ENCODE results near the gene NMRAL1.

DNA sequence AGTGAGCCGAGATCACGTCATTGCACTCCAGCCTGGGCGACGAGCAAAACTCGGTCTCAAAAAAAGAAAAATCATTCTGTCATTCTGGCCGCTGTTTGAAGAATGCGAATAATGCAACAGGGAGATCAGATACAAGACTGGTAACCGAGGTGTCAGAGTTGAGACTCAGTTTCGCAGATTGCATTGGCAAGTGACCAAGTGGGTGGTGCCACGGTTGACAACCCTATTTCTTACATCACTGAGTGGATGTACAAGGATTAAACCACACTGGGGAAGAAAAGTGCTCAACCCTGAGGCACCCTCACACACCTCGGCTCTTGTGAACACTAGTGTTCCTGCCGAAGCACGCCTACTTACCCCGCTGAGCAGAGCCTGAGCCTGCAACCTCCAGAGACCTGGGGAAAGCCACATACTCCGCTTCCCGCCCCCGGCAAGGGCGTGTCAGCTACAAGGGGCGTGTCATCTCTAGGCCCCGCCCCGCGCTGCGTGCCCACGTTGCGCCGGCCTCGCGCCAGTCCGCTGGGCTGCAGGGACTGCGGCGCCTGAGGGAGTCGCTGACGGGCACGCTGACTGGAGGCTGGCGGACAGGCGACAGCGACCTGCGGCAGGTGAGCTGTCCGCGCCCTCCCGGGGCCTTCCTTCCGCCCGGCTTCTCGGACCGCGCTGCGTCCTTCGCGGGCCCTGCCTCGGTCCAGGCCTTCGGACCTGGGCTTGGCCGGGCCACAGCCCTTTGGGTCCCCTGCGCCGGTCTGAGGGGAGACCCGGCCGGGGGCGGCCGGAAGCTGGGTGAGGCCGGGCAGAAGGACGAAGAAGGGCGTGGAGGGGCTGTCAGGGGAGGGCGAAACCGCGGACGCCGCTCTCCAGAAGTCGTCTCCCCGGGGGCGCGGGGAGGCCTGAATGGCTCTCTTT is 1.7 kb upstream of the NMRAL1 start, which contains the start of gene HMOX2:
- TF ChIP-seq, protein P1, sequence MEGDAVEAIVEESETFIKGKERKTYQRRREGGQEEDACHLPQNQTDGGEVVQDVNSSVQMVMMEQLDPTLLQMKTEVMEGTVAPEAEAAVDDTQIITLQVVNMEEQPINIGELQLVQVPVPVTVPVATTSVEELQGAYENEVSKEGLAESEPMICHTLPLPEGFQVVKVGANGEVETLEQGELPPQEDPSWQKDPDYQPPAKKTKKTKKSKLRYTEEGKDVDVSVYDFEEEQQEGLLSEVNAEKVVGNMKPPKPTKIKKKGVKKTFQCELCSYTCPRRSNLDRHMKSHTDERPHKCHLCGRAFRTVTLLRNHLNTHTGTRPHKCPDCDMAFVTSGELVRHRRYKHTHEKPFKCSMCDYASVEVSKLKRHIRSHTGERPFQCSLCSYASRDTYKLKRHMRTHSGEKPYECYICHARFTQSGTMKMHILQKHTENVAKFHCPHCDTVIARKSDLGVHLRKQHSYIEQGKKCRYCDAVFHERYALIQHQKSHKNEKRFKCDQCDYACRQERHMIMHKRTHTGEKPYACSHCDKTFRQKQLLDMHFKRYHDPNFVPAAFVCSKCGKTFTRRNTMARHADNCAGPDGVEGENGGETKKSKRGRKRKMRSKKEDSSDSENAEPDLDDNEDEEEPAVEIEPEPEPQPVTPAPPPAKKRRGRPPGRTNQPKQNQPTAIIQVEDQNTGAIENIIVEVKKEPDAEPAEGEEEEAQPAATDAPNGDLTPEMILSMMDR (IDR thresholded peaks at IDR 0.05; ENCODE audit: insufficient read depth, low read depth, low read length), result no peak
- no peak for TF ChIP-seq EZH2 (IDR thresholded peaks at IDR 0.05; ENCODE audit: insufficient read depth, low read length)

Measured in astrocyte (in vitro differentiated cells and primary cell).